ENCODE data around the gene ALKBH3. TPM values are rescaled to one million over a fixed set of nuclear protein-coding genes. Genes with fewer than 3 reads are reported as not detected.

ALKBH3 gene
- polyA plus RNA-seq, 1 experiment: 36.5 TPM

- peak; percentile 78 for TF ChIP-seq CTCF (IDR thresholded peaks at IDR 0.05; ENCODE audit: low read depth, low read length)
Observed at GRCh38 chr11:43944761-43945311, 64.2 kb downstream of the ALKBH3 start.

GRCh38 chr11:43947003-43947500 lies 66.4 kb downstream of the ALKBH3 start:
- Histone ChIP-seq H3K27ac (ENCODE audit: low read depth, low read length) (no peak overlapping the region), H3K4me3 (ENCODE audit: low read depth, low read length) (no peak overlapping the region), H3K27me3 (ENCODE audit: control insufficient read depth, insufficient read depth, low read length) (peaks cover 55% of the 10 kb centered on the region), H3K9me3 (ENCODE audit: control insufficient read depth, insufficient read depth, low read length) (no peaks in the 10 kb centered on the region; the same call in none of the 2 replicates)
- ChIA-PET POLR2A (no interaction called here), CTCF (interaction anchor here (0.7 to 7.6 kb wide), 10 partner anchors 8 to 94 kb away, joined by 3 to 87 read pairs (median 3); no protein-coding TSS in a partner anchor)
- peak; percentile 53 for TF ChIP-seq CTCF (IDR thresholded peaks at IDR 0.05; ENCODE audit: low read depth, low read length)
- no peak for DNase-seq (ENCODE audit: low read depth, low spot score)

More at GRCh38 chr11:43944761-43945311, 64.2 kb downstream of the ALKBH3 start:
- no peak for DNase-seq (ENCODE audit: low read depth, low spot score)
- ChIA-PET POLR2A (no interaction called here), CTCF (interaction anchor here (0.7 to 7.6 kb wide), 11 partner anchors 11 to 93 kb away, joined by 3 to 87 read pairs (median 6); no protein-coding TSS in a partner anchor)
- Histone ChIP-seq H3K4me3 (ENCODE audit: low read depth, low read length) (no peak overlapping the region), H3K9me3 (ENCODE audit: control insufficient read depth, insufficient read depth, low read length) (no peaks in the 10 kb centered on the region; the same call in 1 of the 2 replicates), H3K27ac (ENCODE audit: low read depth, low read length) (no peak overlapping the region), H3K27me3 (ENCODE audit: control insufficient read depth, insufficient read depth, low read length) (peaks cover 57% of the 10 kb centered on the region)

GRCh38 chr11:43947815-43948214 lies 67.2 kb downstream of the ALKBH3 start:
- POLR2A ChIA-PET: interaction anchor here (0.6 kb wide), 1 partner anchor 41 kb away, joined by 4 read pairs; no protein-coding TSS in a partner anchor
- H3K27me3 ChIP-seq (ENCODE audit: control insufficient read depth, insufficient read depth, low read length): peaks cover 57% of the 10 kb centered on the region
- H3K27ac ChIP-seq (ENCODE audit: low read depth, low read length): no peak overlapping the region
- CTCF ChIA-PET: interaction anchor here (0.6 to 7.6 kb wide), 5 partner anchors 58 to 123 kb away, joined by 3 to 87 read pairs (median 3); no protein-coding TSS in a partner anchor
- TF ChIP-seq CTCF (IDR thresholded peaks at IDR 0.05; ENCODE audit: low read depth, low read length): no peak
- H3K9me3 ChIP-seq (ENCODE audit: control insufficient read depth, insufficient read depth, low read length): no peaks in the 10 kb centered on the region; the same call in none of the 2 replicates
- DNase-seq (ENCODE audit: low read depth, low spot score): no peak
- no peak overlapping the region for H3K4me3 ChIP-seq (ENCODE audit: low read depth, low read length)

GRCh38 chr11:43948341-43949225 lies 68.0 kb downstream of the ALKBH3 start:
- ChIA-PET POLR2A (interaction anchor here (0.6 kb wide), 1 partner anchor 40 kb away, joined by 4 read pairs; no protein-coding TSS in a partner anchor), CTCF (interaction anchor here (0.7 to 7.6 kb wide), 3 partner anchors 59 to 97 kb away, joined by 3 to 87 read pairs (median 4); no protein-coding TSS in a partner anchor)
- no peak for TF ChIP-seq CTCF (IDR thresholded peaks at IDR 0.05; ENCODE audit: low read depth, low read length)
- Histone ChIP-seq H3K4me3 (ENCODE audit: low read depth, low read length) (no peak overlapping the region), H3K27me3 (ENCODE audit: control insufficient read depth, insufficient read depth, low read length) (peaks cover 54% of the 10 kb centered on the region), H3K27ac (ENCODE audit: low read depth, low read length) (no peak overlapping the region), H3K9me3 (ENCODE audit: control insufficient read depth, insufficient read depth, low read length) (no peaks in the 10 kb centered on the region; the same call in none of the 2 replicates)
- DNase-seq (ENCODE audit: low read depth, low spot score): no peak

Measured in AG04450 (cell line).